Right lung (tissue), 5 donors: ENCODE data around the gene RCBTB2. TPM values are rescaled to one million over a fixed set of nuclear protein-coding genes. Genes with fewer than 3 reads are reported as not detected.
"Not testable (repeated sequence)": the region's sequence is repeated elsewhere in the genome, so short reads cannot be mapped to it uniquely, and the experiment has no call there.

Source experiments
- DNase-seq, 2 donors: peaks; one replicate each; pipeline ENCODE4 v3.0.0-alpha.2; 2013
- polyA plus RNA-seq, 5 donors: library from polyadenylated mRNA; unstranded; fragments of 120-200 nt; gene quantifications; one replicate each; pipeline versions ENCODE4 v1.2.1 to v1.2.3, GENCODE V29; 2013; ENCODE audit warnings: inconsistent platforms in 1 of 5, low replicate concordance in 1 of 5; ENCODE audit not compliant: insufficient read length in 5 of 5, insufficient read depth in 1 of 5

Gene RCBTB2
- polyA plus RNA-seq, 5 donors: 34.7 to 50.9 (median 40.9) TPM

- no peak for DNase-seq
Measured at GRCh38 chr13:48456546-48456945, 76.3 kb downstream of the RCBTB2 start.

GRCh38 chr13:48451196-48451595 is 81.7 kb downstream of the RCBTB2 start:
- DNase-seq: not testable (repeated sequence)

- DNase-seq: no peak
Measured at GRCh38 chr13:48449656-48450055, 83.2 kb downstream of the RCBTB2 start.

GRCh38 chr13:48448959-48449614 is 83.8 kb downstream of the RCBTB2 start:
- no peak for DNase-seq

GRCh38 chr13:48448285-48448958 is 84.5 kb downstream of the RCBTB2 start:
- DNase-seq: no peak

GRCh38 chr13:48446464-48446863 is 86.4 kb downstream of the RCBTB2 start:
- no peak for DNase-seq

- no peak for DNase-seq
Measured at GRCh38 chr13:48443442-48444208, 89.3 kb downstream of the RCBTB2 start.

Other genes with a start within 250 kb of the RCBTB2 start
- gene RB1, start 229.3 kb downstream of the RCBTB2 start, polyA plus RNA-seq: 10 to 100 TPM; 40.5 to 54.3 (median 52.7) TPM
- 10 to 100 TPM; 43.5 to 63.0 (median 60.4) TPM for gene LPAR6, start 120.0 kb downstream of the RCBTB2 start, polyA plus RNA-seq
- under 1 TPM; 0.35 to 0.54 (median 0.39) TPM for gene CYSLTR2, start 120.8 kb upstream of the RCBTB2 start, polyA plus RNA-seq